A673 (cell line): ENCODE data around the gene MAT2A. TPM values are rescaled to one million over a fixed set of nuclear protein-coding genes. Genes with fewer than 3 reads are reported as not detected.

Experiments
- BruUV-seq: library from RNA; stranded (reverse); fragments of 400-500 nt; replicated peaks from 2 replicates; lab custom pipeline; 2021; lab: Mats Ljungman, UMichigan
- CTCF ChIA-PET: fragments of 300-600 bp; sonication (Branson Sonifier 250); formaldehyde crosslinking; loops from one replicate; lab custom pipeline; 2022; ENCODE audit warnings: antibody characterized with exemption; lab: Charles Lee
- POLR2A ChIA-PET: fragments of 300-600 bp; sonication (Branson Sonifier 250); formaldehyde crosslinking; loops from one replicate; lab custom pipeline; 2022; ENCODE audit warnings: antibody characterized with exemption; ENCODE audit not compliant: low non-redundant PET; lab: Charles Lee
- DNase-seq: peaks from one replicate; pipeline ENCODE4 v3.0.0-alpha.2; 2015; ENCODE audit warnings: low spot score
- H3K27ac ChIP-seq: fragments of 200-600 bp; sonication (generic); 2 replicates; pipeline ENCODE4 v1.5.1; 2016; ENCODE audit warnings: mixed run types, low read depth, mild to moderate bottlenecking, mixed read lengths, antibody characterized with exemption, low read length; ENCODE audit not compliant: poor library complexity, severe bottlenecking
- H3K27me3 ChIP-seq: fragments of 200-600 bp; sonication (generic); replicated peaks from 2 replicates; pipeline ENCODE4 v1.6.1; 2017; ENCODE audit warnings: mixed run types, low read depth, mild to moderate bottlenecking, mixed read lengths, antibody characterized with exemption, low read length; ENCODE audit not compliant: insufficient read depth, poor library complexity
- H3K36me3 ChIP-seq: fragments of 200-600 bp; sonication (generic); 2 replicates; pipeline ENCODE4 v1.6.1; 2016; ENCODE audit warnings: mixed run types, mild to moderate bottlenecking, mixed read lengths, antibody characterized with exemption, low read length; ENCODE audit not compliant: insufficient read depth, poor library complexity, severe bottlenecking
- H3K4me1 ChIP-seq: fragments of 200-600 bp; sonication (generic); 2 replicates; pipeline ENCODE4 v1.6.1; 2017; ENCODE audit warnings: mixed run types, mild to moderate bottlenecking, mixed read lengths, antibody characterized with exemption, low read length; ENCODE audit not compliant: insufficient read depth, poor library complexity, severe bottlenecking
- H3K4me3 ChIP-seq: fragments of 200-600 bp; sonication (generic); 2 replicates; pipeline ENCODE4 v1.5.1; 2016; ENCODE audit warnings: low read depth, mixed run types, mild to moderate bottlenecking, mixed read lengths, low read length; ENCODE audit not compliant: poor library complexity, severe bottlenecking
- H3K9me3 ChIP-seq: fragments of 200-600 bp; sonication (generic); 2 replicates; pipeline ENCODE4 v1.6.1; 2016; ENCODE audit warnings: mixed run types, low read depth, mild to moderate bottlenecking, mixed read lengths, antibody characterized with exemption, low read length; ENCODE audit not compliant: poor library complexity, severe bottlenecking
- CTCF ChIP-seq: fragments of 300-800, 200-600 bp; sonication (generic); conservative IDR thresholded peaks from 2 replicates; pipeline ENCODE4 v1.5.1; 2017; ENCODE audit warnings: low read depth, mild to moderate bottlenecking, antibody characterized with exemption, low read length, moderate library complexity, mixed read lengths
- EZH2 ChIP-seq: fragments of 200-600 bp; sonication (generic); IDR thresholded peaks from 2 replicates; pipeline ENCODE4 v1.6.1; 2017; ENCODE audit warnings: borderline replicate concordance, low read depth, mild to moderate bottlenecking, mixed read lengths, antibody characterized with exemption, low read length; ENCODE audit not compliant: poor library complexity, severe bottlenecking
- intact Hi-C: fragments of 100-400 bp; cut with micrococcal nuclease; formaldehyde crosslinking; loops from one replicate; pipeline ENCODE4 v1.10.0; 2022; ENCODE audit not compliant: unreplicated experiment
- total RNA-seq: library from RNA; stranded (reverse); gene quantifications from 2 replicates; pipeline ENCODE4 v1.2.3, GENCODE V29; 2021

MAT2A gene
- total RNA-seq, 1 experiment from 2014 or later = 408 TPM

- ChIA-PET POLR2A (interaction anchor here (0.6 to 1.1 kb wide), 4 partner anchors 11 to 150 kb away, joined by 3 to 4 read pairs (median 3); no protein-coding TSS in a partner anchor), CTCF (interaction anchor here (1.2 kb wide), 1 partner anchor 14 kb away, joined by 3 read pairs; no protein-coding TSS in a partner anchor)
- BruUV-seq = TSS peak; percentile 75
- intact Hi-C loops = no loop called here
- peak overlapping the region; percentile 99 for H3K27ac ChIP-seq
- TF ChIP-seq CTCF (0 out of 2 replicates have a peak, but pooled peaks have one; percentile 21), EZH2 (no peak)
- H3K4me3 ChIP-seq = peak overlapping the region; percentile 93
- no peaks in the 10 kb centered on the region for H3K27me3 ChIP-seq
- no peaks in the 10 kb centered on the region for H3K9me3 ChIP-seq
- H3K36me3 ChIP-seq = peaks cover 30% of the 10 kb centered on the region
- peaks cover 28% of the 10 kb centered on the region for H3K4me1 ChIP-seq
- DNase-seq = peak; percentile 68
Measured at GRCh38 chr2:85537600-85538506, 1.1 kb upstream of the MAT2A start.

GRCh38 chr2:85539361-85540132 is 579 bp downstream of the MAT2A start:
- peak; percentile 82 for DNase-seq
- H3K4me1 ChIP-seq = peaks cover 42% of the 10 kb centered on the region
- H3K27me3 ChIP-seq = no peaks in the 10 kb centered on the region
- CTCF ChIA-PET = interaction anchor here (0.8 to 1.2 kb wide), 2 partner anchors 12 to 125 kb away, joined by 3 to 5 read pairs; no protein-coding TSS in a partner anchor
- peaks cover 46% of the 10 kb centered on the region for H3K36me3 ChIP-seq
- POLR2A ChIA-PET = interaction anchor here (0.6 to 1.0 kb wide), 7 partner anchors 15 to 185 kb away, joined by 3 to 17 read pairs (median 3); partner anchors contain the start of genes ELMOD3, RETSAT and SH2D6
- peak overlapping the region; percentile 99 for H3K27ac ChIP-seq
- intact Hi-C loops = loop anchor here (10.0 kb wide), 1 partner anchor 215 kb away; the partner anchor contains the start of gene TGOLN2
- H3K4me3 ChIP-seq = peak overlapping the region; percentile 93
- BruUV-seq = no TSS peak
- no peak for TF ChIP-seq CTCF
- TF ChIP-seq EZH2 = no peak
- H3K9me3 ChIP-seq = no peaks in the 10 kb centered on the region

GRCh38 chr2:85540133-85540648 is 1.2 kb downstream of the MAT2A start:
- ChIA-PET CTCF (interaction anchor here (1.5 kb wide), 1 partner anchor 12 kb away, joined by 3 read pairs; no protein-coding TSS in a partner anchor), POLR2A (interaction anchor here (0.6 kb wide), 1 partner anchor 121 kb away, joined by 3 read pairs; the partner anchor contains the start of gene SH2D6)
- H3K27me3 ChIP-seq = no peaks in the 10 kb centered on the region
- H3K36me3 ChIP-seq = peaks cover 52% of the 10 kb centered on the region
- TSS peak; percentile 23 for BruUV-seq
- peaks cover 45% of the 10 kb centered on the region for H3K4me1 ChIP-seq
- intact Hi-C loops = loop anchor here (10.0 kb wide), 1 partner anchor 215 kb away; the partner anchor contains the start of gene TGOLN2
- H3K9me3 ChIP-seq = no peaks in the 10 kb centered on the region
- peak overlapping the region; percentile 99 for H3K27ac ChIP-seq
- no peak for TF ChIP-seq EZH2
- TF ChIP-seq CTCF = no peak
- peak; percentile 28 for DNase-seq
- peak overlapping the region; percentile 93 for H3K4me3 ChIP-seq
